Fibroblast of lung (primary cell): ENCODE measurements around the gene CDKAL1. TPM values are rescaled to one million over a fixed set of nuclear protein-coding genes. Genes with fewer than 3 reads are reported as not detected.

Source experiments
- DNase-seq, 2 donors: peaks; one replicate each; pipeline versions ENCODE4 v3.0.0 to v3.0.0-alpha.2; 2010; ENCODE audit warnings: low read depth in 2 of 2
- H2AFZ ChIP-seq: 2 replicates; pipeline ENCODE4 v1.5.1; 2012; ENCODE audit warnings: low read length, control low read depth, inconsistent platforms
- H3K27ac ChIP-seq: 2 replicates; pipeline ENCODE4 v1.5.1; 2011; ENCODE audit warnings: low read length, control low read depth; ENCODE audit not compliant: insufficient read depth
- H3K27me3 ChIP-seq: 2 replicates; pipeline ENCODE4 v1.5.1; 2011; ENCODE audit warnings: mild to moderate bottlenecking, low read length; ENCODE audit not compliant: control insufficient read depth, insufficient read depth
- H3K36me3 ChIP-seq: 2 replicates; pipeline ENCODE4 v1.5.1; 2011; ENCODE audit warnings: low read length; ENCODE audit not compliant: control insufficient read depth, insufficient read depth
- H3K4me1 ChIP-seq: 2 replicates; pipeline ENCODE4 v1.5.1; 2011; ENCODE audit warnings: low read length; ENCODE audit not compliant: control insufficient read depth, insufficient read depth; ENCODE audit errors: extremely low read depth
- H3K4me2 ChIP-seq: 2 replicates; pipeline ENCODE4 v1.5.1; 2011; ENCODE audit warnings: low read length, control low read depth; ENCODE audit not compliant: insufficient read depth; ENCODE audit errors: extremely low read depth
- H3K4me3 ChIP-seq, 4 experiments: fragments of 200-600 bp in 1 of 4; sonication (generic) in 1 of 4; replicated peaks in 1 of 4; 2 replicates each; pipeline ENCODE4 v1.5.1; 2011 to 2016; ENCODE audit warnings: low read length in 4 of 4, low read depth in 3 of 4, mild to moderate bottlenecking in 3 of 4, control low read depth in 2 of 4, inconsistent platforms in 1 of 4, mixed read lengths in 1 of 4; ENCODE audit not compliant: insufficient read depth in 1 of 4; ENCODE audit errors: control extremely low read depth in 1 of 4
- H3K79me2 ChIP-seq: 2 replicates; pipeline ENCODE4 v1.5.1; 2012; ENCODE audit warnings: mild to moderate bottlenecking, low read length, inconsistent platforms; ENCODE audit not compliant: control insufficient read depth, insufficient read depth
- H3K9ac ChIP-seq: 2 replicates; pipeline ENCODE4 v1.5.1; 2011; ENCODE audit warnings: mild to moderate bottlenecking, low read length, control low read depth; ENCODE audit not compliant: insufficient read depth
- H3K9me3 ChIP-seq: 2 replicates; pipeline ENCODE4 v1.5.1; 2012; ENCODE audit warnings: low read depth, low read length; ENCODE audit not compliant: control insufficient read depth, insufficient read depth
- H4K20me1 ChIP-seq: 2 replicates; pipeline ENCODE4 v1.5.1; 2011; ENCODE audit warnings: low read length; ENCODE audit not compliant: control insufficient read depth, insufficient read depth; ENCODE audit errors: extremely low read depth
- EZH2 ChIP-seq: IDR thresholded peaks from 2 replicates; pipeline ENCODE4 v1.5.1; 2012; ENCODE audit warnings: low read length, control low read depth, mild to moderate bottlenecking; ENCODE audit errors: missing control alignments
- polyA plus RNA-seq, 2 donors: library from polyadenylated mRNA; depleted of rRNA in 1 of 2; stranded (reverse) in 1 of 2; unstranded in 1 of 2; fragments of >200 nt; gene quantifications; 2 replicates each; pipeline ENCODE4 v1.2.1, GENCODE V29; 2011 to 2012; ENCODE audit warnings: missing spikeins in 1 of 2
- total RNA-seq: library from RNA; depleted of rRNA; stranded (reverse); fragments of >200 nt; gene quantifications from 2 replicates; pipeline ENCODE4 v1.2.1, GENCODE V29; 2014
- TF ChIP-seq, protein P1 (sequence below), 2 donors: IDR thresholded peaks in 1 of 2; conservative IDR thresholded peaks in 1 of 2; 1 replicate in 1 of 2; 2 replicates in 1 of 2; pipeline ENCODE4 v1.5.1; 2011 to 2012; ENCODE audit warnings: low read length in 2 of 2, control low read depth in 1 of 2, inconsistent platforms in 1 of 2, low read depth in 1 of 2, mild to moderate bottlenecking in 1 of 2

CDKAL1 gene
- total and polyA plus RNA-seq, 2 donors (not counting 1 experiment from before 2014, with no cell fraction given) = 7.4 to 15.0 TPM

DNA sequence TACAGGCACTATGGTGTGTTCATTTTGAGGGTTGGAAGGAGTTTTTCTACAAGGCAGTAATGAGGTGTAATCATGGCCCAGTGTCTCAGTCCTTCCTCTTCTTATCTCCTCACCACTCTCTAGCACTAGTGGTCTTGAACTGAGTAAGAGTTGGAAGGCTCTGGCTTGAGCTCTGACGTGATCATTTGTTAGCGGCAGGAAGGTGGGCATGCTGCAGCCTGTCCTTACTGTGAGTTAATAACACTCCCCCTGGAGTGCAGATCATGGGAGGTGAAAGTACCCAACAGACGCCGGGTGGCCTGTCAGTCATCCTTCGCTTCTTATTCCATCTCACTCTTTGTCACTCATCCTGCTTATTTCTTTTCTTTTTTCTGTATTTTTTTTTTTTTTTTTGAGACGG is 356.9 kb downstream of the CDKAL1 start:
- no peaks in the 10 kb centered on the region for H3K4me1 ChIP-seq
- H3K36me3 ChIP-seq = no peaks in the 10 kb centered on the region
- DNase-seq = no peak
- no peak overlapping the region for H3K9ac ChIP-seq
- H2AFZ ChIP-seq = no peak overlapping the region
- no peaks in the 10 kb centered on the region for H4K20me1 ChIP-seq
- no peak overlapping the region for H3K4me3 ChIP-seq
- no peak overlapping the region for H3K4me2 ChIP-seq
- H3K27me3 ChIP-seq = no peaks in the 10 kb centered on the region
- H3K27ac ChIP-seq = no peak overlapping the region
- TF ChIP-seq, protein P1, sequence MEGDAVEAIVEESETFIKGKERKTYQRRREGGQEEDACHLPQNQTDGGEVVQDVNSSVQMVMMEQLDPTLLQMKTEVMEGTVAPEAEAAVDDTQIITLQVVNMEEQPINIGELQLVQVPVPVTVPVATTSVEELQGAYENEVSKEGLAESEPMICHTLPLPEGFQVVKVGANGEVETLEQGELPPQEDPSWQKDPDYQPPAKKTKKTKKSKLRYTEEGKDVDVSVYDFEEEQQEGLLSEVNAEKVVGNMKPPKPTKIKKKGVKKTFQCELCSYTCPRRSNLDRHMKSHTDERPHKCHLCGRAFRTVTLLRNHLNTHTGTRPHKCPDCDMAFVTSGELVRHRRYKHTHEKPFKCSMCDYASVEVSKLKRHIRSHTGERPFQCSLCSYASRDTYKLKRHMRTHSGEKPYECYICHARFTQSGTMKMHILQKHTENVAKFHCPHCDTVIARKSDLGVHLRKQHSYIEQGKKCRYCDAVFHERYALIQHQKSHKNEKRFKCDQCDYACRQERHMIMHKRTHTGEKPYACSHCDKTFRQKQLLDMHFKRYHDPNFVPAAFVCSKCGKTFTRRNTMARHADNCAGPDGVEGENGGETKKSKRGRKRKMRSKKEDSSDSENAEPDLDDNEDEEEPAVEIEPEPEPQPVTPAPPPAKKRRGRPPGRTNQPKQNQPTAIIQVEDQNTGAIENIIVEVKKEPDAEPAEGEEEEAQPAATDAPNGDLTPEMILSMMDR (conservative IDR thresholded peaks at IDR 0.05 in 1 of 2, IDR thresholded peaks at IDR 0.05 in 1 of 2; ENCODE audit: low read depth in 1 of 2, low read length in 2 of 2) = no peak
- TF ChIP-seq EZH2 = no peak
- no peaks in the 10 kb centered on the region for H3K79me2 ChIP-seq
- no peaks in the 10 kb centered on the region for H3K9me3 ChIP-seq

DNA sequence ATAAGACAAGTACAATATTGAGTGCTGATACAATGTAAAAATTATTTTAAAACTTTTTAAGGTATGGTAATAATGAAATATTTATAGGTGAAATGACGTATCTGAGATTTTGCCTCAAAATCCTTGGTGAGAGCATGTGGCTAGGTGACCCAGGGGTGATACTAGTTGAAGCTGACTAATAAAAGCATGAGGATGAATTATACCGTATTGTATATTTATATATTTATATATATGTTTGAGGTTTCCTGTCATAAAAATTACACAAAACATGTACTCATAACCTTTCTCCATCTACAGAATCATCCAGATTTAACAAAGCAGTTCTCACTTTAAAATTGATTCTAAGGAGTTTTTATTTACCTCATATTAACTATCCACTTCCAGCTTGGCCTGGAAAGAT is 358.1 kb downstream of the CDKAL1 start:
- no peaks in the 10 kb centered on the region for H3K36me3 ChIP-seq
- no peaks in the 10 kb centered on the region for H3K79me2 ChIP-seq
- H3K27ac ChIP-seq = no peak overlapping the region
- TF ChIP-seq, protein P1 (conservative IDR thresholded peaks at IDR 0.05 in 1 of 2, IDR thresholded peaks at IDR 0.05 in 1 of 2; ENCODE audit: low read depth in 1 of 2, low read length in 2 of 2) = no peak
- no peak for TF ChIP-seq EZH2
- no peak overlapping the region for H2AFZ ChIP-seq
- H4K20me1 ChIP-seq = no peaks in the 10 kb centered on the region
- no peak overlapping the region for H3K9ac ChIP-seq
- H3K4me3 ChIP-seq = no peak overlapping the region
- no peaks in the 10 kb centered on the region for H3K9me3 ChIP-seq
- H3K4me1 ChIP-seq = no peaks in the 10 kb centered on the region
- H3K27me3 ChIP-seq = no peaks in the 10 kb centered on the region
- no peak overlapping the region for H3K4me2 ChIP-seq
- no peak for DNase-seq

DNA sequence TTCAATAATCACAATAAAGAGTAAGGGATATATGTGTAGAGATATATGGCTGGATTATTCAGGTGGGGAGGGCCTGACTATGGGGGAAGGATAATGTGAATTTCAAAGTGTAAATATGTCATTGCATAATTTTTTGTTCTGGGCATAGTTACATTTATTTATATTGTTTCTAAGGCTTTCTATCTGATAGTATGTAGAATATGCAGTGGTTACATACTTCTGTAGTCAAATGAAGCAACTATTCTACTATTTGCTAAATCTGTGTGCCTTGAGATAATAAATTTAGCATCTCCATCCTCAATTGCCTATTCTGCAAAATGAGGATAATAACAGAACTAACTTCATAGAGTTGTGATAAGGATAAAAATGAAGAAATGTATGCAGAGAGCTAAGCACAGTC is 359.2 kb downstream of the CDKAL1 start:
- no peak overlapping the region for H3K9ac ChIP-seq
- H3K4me3 ChIP-seq = no peak overlapping the region
- no peaks in the 10 kb centered on the region for H3K9me3 ChIP-seq
- TF ChIP-seq, protein P1 (conservative IDR thresholded peaks at IDR 0.05 in 1 of 2, IDR thresholded peaks at IDR 0.05 in 1 of 2; ENCODE audit: low read depth in 1 of 2, low read length in 2 of 2) = no peak
- TF ChIP-seq EZH2 = no peak
- DNase-seq = no peak
- H3K4me1 ChIP-seq = no peaks in the 10 kb centered on the region
- H3K27me3 ChIP-seq = no peaks in the 10 kb centered on the region
- H3K36me3 ChIP-seq = no peaks in the 10 kb centered on the region
- no peak overlapping the region for H2AFZ ChIP-seq
- no peaks in the 10 kb centered on the region for H3K79me2 ChIP-seq
- H4K20me1 ChIP-seq = no peaks in the 10 kb centered on the region
- H3K4me2 ChIP-seq = no peak overlapping the region
- H3K27ac ChIP-seq = no peak overlapping the region
